Right renal cortex interstitium (tissue), 3 donors: Measurements from ENCODE around the gene PEAK1. TPM values are rescaled to one million over a fixed set of nuclear protein-coding genes. Genes with fewer than 3 reads are reported as not detected.
"Not testable (repeated sequence)": the region's sequence is repeated elsewhere in the genome, so short reads cannot be mapped to it uniquely, and the experiment has no call there.

ENCODE experiments used
- DNase-seq, 3 donors: peaks; one replicate each; pipeline ENCODE4 v3.0.0-alpha.2; 2013; ENCODE audit warnings: low read depth in 3 of 3, low spot score in 2 of 3
- polyA plus RNA-seq, 3 donors: library from polyadenylated mRNA; unstranded; fragments of 120-200 nt; gene quantifications; one replicate each; pipeline ENCODE4 v1.2.1, GENCODE V29; 2013; ENCODE audit not compliant: insufficient read length in 3 of 3

PEAK1 gene
- polyA plus RNA-seq, 3 donors: 25.9 to 29.8 (median 28.8) TPM

DNA sequence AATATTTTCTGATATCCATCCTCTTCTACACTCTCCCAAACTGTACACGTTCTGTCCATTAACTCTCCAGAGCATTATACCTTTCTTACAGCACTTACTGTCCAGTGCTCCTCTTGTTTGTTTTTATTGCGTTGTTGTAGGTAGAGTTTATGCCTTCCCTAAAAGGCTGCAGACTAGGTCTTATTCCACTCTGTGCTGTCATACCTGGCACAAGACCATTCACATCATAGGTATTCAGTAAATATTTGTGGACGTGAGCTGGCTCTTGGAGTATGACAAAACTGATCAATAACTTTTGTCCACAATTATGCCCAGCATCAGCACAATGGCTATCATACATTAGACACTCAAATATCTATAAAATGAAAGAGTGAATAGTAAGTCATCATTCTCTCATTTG is 5.2 kb upstream of the PEAK1 start:
- no peak for DNase-seq

DNA sequence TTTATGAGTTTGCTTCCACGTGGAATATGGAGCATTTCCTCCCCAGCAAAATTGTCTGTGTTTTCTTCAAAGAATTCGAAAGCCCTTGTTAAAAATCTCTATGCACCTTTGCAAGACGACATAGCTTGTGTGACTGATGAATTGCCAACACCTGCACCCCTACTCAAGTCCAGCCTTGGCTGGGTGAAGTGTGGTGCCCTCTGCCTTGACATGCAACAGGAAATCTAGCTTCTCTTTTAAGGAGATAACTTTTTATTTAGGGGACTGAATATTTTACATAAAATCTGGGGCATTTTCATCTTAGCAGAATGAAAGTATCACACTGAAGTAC is 1.4 kb upstream of the PEAK1 start:
- DNase-seq: no peak

DNA sequence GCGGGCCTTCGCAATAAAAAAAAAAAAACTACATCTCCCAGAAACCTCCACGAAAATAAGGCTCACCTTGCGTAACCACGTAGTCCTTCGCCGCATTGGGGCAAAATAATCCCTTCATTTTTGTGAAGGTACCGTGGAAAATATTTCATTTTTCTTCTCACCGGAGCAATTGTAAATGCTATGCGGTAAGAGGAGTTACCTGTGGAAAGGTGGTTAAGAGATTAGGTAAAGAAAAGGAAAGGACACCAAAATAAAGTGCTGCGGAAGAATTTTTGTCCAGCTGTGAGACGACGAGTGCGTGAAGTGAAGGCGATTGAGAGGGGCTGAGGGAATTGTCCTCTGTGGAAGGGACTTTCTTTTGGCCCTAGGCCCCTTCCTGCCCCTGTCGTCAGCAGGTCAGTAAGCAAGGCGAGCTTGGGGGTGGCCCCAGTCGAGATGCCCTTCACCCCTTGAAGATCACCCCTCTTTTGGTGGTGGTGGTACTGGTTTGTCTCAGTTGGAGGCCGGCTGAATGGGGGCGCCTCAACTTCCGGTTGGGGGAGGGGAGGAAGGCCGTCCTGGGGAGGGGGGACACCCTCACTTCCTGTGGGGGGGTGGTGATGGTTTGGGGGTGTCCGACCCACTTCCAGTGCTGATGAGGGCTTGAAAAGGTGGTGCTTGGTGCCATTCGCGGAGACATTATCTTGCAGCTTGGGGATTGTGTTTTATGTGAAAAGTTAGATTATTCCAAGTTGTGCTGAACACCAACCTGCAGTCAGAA is 886 bp upstream of the PEAK1 start, which contains the start of gene HMG20A:
Gene HMG20A (plus strand): TSS at position 279 of the 760 bp plus-strand sequence. CDS start 37,520 bp downstream, outside the sequence.
- peak; percentile 85 to 97 (median 95) for DNase-seq

DNA sequence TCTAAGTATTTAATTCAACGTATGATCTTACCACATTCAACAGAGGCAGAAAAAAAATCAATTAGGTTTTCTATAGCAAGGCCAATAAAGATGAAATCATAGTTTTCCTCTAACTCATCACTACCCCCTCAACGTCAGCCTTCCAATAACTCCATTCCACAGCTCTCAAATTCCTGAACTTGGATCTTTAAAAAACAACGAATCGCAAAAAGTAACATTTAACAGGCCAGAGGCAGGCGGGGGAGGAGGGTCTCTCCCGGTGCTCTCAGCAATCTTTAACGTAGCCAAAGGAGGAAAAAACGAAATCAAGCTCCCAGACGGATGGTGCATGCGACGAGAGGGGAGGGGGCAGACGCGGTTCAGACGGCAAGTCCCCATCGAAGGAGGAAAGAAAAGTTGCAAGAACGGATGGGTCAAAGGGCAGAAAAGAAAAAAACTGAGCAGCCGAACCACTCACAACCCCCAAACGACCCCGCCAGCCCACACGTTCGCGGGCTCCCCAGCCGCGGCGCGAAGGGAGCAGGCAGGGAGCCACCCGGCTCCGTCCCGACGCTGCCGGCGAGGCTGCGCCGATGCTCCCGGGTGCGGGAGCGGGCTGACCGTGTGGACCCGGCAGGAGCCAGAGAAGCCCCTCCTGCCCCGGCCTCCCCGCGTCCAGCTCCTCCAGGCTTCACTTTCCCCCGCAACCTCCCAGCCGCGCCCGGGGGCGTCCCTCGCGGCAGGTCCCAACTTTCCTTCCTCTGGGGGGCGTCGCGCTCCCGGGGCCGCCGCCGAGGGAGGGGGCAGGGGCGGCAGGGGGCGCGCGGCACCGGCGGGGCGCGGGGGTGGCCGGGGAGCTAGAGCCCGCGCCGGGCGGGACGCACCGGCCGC is 703 bp downstream of the PEAK1 start:
- peak; percentile 32 to 41 (median 38) for DNase-seq

DNA sequence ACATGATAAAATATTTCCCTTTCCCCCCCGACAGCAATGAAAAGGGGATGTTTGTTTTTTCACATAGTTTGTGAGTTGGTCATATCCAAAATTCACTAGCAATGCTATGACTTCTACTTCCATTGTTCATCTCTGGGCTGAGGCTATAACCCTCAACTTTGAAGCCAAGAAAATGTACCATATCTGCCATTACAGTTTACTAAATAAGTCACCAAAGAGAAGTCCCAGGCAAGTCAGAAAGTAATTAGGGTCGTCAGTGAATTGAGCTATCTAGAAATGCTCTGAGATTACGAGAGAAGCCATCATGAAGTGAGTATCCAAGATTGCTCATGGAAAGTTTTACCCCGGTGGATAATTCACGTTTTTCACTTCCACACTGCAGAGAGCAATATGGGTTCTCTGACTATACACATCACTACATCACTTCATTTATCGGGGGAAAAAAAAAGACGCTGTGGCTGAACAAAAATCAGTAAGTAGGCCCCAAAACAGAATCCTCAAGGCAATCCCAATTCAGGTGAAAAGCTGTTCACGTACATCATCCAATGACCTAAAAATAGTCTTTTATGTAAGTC is 1.4 kb downstream of the PEAK1 start:
- peak; percentile 18 to 36 (median 19) for DNase-seq

DNA sequence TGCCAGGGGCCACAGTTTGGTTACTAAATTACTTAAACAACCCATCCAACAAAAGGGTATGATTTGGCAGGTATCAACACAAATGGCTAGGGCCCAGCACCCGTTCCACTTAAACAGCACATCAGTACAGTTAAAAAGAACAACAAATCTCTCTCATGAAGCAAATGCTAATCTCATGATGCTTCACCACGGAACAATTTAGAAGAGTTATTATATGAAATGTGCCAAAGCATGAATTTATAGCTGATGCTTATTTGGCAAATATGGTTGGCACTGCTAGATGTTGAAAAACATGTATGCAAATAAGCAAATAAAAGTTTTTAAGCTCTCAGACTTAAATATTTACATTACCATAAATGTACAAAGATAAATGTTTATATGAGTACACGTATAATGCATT is 2.3 kb downstream of the PEAK1 start:
- no peak for DNase-seq

DNA sequence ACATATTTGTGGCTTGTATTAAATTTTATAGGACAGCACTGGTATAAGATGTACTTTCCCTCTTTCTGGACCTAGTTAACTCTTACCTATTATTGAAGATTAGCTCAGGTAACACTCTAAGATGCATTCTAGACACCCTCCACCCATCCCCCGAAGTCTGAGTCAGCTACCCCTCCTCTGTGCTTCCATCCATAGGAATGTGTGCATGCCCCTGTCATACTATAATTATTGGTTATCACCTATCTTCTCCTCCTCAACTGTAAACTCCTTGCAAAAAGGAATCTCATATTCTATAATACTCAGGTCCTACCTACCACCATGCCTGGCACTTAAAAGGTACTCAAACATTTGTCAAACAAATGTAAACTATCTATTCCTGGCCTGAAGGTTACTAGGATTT is 3.0 kb downstream of the PEAK1 start:
- DNase-seq: no peak

DNA sequence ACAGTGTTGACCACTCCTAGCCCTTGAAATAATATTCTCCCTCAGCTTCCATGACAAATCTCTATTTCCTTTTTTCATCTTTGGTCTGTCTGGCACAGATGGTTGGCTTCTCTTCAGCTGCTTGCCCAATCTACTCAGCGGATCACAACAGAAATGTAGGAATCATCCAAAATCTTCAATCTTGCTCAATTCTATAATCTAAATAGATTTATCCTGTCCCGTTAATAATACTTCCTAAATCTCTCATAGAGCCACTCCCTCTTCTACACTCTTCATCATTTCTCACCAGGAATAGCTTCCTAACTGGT is 3.8 kb downstream of the PEAK1 start:
- DNase-seq: no peak

DNA sequence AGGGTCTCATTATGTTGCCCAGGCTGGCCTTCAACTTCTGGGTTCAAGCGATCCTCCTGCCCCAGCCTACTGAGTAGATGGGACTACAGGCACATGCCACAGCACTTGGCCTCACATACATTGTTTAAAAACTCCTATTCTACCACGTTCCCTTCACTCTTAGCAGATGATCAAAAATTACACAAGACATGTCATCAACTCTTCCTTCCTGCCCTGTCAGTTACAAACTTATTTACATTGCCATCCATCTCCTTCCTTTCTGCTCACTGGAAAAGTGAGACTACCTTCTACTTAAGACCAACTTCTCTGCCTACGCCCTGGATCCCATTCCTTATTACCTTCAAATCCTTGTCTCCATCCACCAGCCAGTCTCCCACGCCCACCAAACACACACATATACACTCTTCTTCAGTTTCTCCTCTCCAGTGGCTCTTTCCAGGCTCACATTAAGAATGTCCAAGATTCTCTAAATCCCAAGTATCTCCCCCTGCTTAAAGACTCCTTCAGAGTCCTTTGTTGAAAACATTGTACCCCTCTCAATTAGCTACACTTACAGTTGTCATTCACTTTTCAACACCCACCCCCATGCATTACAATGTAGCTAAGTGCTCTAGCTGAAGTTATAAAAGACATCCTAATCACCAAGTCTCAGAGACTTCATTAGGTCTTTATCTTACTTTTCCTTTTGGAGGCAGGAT is 4.3 kb downstream of the PEAK1 start:
- no peak for DNase-seq

DNA sequence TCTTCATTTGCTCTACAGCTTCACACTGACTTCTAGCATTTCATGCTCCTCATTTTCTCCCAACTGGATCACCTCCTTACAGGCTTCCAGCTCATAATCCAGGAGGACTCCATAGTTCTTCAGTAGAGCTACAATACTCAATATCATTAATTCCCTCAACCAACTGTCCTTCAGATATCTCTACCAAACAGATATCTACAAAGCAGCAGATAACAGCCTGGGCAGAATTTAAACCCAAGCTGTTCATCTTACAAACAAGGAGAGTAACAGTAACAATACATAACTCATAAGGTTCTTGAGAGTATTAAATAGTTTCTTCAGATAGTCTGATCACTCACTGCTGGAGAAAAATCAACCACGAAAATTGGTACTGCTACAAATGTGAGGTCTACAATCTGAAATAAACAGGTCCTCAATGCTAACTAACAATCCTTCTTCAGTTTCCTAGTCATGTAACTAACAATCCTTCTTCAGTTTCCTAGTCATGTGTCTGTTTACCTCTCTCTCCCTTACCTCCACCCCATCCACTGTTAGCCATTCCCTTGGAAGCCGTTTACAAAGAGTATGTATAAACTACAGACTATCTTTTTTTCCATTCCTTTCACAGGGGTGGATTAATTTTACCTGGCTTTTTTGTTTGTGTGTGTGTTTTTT is 5.0 kb downstream of the PEAK1 start:
- no peak for DNase-seq

DNA sequence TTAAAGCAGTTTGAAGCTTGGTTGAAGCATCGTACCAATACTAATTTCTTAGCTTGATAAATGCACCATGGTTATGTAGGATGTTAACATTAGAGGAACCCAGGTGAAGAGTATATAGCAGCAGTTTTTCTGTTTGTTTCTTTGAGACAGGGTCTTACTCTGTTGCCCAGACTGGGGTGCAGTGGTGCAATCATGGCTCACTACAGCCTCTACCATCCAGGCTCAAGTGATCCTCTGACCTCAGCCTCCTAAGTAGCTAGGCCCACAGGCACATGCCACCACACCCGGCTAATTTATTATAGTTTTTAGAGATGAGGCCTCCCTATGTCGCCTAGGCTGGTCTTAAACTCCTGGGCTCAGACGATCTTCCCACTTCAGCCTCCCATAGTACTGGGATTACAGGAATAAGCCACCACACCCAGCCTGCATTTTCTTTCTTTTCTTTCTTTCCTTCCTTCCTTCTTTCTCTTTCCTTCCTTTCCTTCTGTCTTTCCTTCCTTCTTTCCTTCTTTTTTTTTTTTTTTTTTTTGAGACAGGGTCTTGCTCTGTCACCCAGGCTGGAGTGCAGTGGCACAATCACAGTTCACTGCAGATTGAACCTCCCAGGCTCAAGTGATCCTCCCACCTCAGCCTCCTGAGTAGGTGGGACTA is 6.1 kb downstream of the PEAK1 start:
- DNase-seq: no peak

DNA sequence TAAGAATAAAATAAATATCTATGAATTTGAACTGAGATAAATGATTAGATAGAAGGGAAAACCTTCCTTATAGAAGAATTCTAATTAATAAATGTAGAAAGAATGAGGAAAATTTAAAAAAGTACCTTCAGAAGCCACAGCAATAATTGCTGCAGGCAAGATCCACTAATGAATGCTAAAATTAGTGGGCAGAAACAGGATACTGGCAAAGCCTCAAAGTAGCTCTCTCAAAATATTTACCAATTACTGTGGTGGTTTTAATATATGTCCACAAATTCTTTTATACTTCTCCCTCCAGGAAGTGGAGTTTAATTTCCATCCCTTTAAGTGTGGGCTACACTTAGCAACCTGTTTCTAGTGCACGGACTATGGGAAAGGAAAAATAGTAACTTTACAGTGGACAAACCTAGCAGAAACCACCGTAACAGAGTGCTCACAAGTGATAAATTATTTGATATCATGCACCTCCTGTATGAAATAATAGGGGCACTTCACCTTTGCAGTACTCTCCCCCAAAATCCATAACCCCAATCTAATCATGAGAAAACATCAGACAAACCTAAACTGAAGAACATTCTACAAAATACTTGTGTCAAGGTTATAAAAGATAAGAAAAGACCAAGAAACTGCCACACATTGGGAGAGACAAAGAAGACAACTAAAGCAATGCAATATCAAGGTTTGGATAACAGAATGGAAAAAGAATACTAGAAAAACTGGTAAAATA is 6.8 kb downstream of the PEAK1 start:
- DNase-seq: no peak

DNA sequence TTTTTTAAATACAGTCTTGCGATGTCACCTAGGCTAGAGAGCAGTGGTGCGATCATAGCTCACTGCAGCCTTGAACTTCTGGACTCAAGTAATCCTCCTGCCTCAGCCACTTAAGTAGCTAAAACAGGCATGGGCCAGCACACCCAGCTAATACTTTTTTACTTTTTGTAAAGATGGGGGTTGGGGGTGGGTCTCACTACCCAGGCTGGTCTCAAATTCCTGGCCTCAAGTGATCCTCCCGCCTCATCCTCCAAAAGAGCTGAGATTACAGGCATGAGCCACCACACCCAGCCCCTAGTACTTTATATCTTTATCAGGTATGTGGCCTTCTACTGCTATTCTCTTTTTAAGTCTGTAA is 8.3 kb downstream of the PEAK1 start:
- no peak for DNase-seq

DNA sequence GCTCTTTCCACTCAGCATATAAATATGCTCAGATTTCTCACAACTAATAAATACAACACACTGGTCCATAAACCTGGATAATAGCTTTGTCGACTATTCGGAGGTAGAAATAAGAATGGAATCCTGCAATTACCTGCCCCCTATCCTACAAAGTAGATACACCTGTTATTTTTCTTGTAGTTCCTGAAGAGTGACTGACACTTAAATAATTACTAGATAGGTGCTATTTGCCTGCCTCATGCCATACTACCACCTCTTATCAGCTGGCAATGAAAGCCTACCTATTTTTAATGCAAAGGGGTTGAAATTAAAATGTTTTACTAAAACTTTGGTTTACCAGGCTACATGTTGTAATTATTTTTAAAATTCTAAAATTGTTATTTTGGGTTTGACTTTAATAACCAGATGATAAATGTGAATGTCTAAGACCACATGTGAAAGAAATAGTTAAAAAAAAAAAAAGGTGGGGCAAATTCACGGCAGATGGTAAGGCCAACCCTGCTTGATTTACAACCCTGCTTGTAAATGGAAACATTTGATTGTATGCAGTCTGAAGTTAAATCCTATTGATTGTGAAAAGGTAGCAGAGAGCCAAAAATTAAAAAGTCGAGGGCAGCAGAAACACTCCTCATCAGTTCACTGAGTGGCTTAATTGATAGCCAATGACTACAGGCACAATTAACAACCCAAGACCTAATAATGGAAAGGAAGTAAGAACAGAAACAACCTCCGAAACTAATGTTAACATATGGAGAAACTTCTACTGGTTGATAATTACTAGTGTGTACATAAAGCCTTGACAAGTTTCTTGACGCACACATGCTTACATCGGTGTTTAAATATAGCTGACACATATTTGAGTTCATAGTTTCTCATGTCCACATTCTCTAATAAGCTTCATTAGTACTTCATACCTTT is 8.9 kb downstream of the PEAK1 start:
- DNase-seq: no peak

DNA sequence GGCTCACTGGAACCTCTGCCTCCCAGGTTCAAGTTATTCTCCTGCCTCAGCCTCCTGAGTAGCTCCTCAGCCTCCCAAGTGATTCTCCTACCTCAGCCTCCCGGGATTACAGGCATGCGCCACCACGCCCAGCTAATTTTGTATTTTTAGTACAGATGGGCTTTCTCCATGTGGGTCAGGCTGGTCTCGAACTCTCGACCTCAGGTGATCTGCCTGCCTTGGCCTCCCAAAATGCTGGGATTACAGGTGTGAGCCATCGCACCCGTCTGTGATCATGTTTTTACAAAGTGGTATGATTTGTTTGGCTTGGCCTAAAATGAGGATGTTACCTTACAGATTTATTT is 9.8 kb downstream of the PEAK1 start:
- DNase-seq: not testable (repeated sequence)

DNA sequence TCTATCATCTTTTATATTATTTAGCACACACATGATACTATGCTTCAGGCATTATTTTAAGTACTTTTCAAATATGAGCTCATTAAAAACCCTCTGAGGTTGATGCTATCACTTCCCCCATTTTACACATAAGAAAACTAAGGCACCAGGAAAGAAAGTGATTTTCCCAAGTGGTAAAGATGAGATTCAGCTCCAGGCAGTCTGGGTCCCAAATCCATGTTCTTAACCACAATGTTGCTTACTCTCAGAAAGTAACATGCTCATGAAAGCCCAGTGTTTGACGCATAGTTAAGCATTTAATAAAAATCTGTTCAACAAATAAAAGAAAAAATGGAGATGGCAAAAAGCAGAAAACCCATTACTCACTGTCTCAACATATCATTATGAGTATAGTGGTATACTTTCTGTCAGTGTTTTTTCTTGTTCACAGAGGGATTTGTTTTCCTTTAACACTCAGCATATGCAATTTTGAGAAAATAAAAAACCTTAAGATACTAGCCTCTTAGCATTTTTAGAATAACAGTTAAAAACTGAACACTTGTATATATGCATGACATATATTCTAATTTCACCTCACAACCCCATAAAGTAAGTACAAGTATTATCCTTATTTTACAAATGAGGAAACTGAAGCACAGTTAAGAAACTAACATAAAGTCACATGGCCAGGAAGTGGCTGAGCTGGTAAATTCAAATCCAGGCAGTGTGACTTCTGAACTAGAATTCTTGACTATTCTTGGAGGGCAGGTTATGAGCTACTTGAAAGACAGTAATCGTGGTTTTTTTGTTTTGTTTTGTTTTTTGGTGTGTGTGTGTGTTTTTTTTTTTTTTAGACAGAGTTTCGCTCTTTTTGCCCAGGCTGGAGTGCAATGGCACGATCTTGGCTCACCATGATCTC is 10.4 kb downstream of the PEAK1 start:
- DNase-seq: no peak

DNA sequence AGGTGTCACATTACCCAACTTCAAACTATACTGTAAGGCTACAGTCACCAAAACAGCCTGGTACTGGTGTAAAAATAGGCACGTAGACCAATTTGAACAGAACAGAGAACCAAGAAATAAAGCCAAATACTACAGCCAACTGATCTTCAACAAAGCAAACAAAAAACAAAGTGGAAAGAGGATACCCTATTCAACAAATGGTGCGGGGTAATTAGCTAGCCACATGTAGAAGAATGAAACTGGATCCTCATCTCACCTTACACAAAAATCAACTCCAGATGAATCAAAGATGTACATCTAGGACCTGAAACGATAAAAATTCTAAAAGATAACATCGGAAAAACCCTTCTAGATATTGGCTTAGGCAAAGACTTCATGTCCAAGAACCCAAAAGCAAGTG is 13.1 kb downstream of the PEAK1 start:
- no peak for DNase-seq
